MM.1S (cell line): ENCODE results near the gene RGS11.

Experiments
- DNase-seq: peaks from one replicate; pipeline ENCODE4 v3.0.0-alpha.2; 2015
- H2AFZ ChIP-seq: fragments of 300-600 bp; sonication (generic); 2 replicates; pipeline ENCODE4 v1.6.0; 2016; ENCODE audit warnings: antibody characterized with exemption, low read length
- H3F3A ChIP-seq: fragments of 300-600 bp; sonication (generic); 2 replicates; pipeline ENCODE4 v1.6.1; 2016; ENCODE audit warnings: mild to moderate bottlenecking, antibody characterized with exemption, low read length, moderate library complexity, mixed read lengths; ENCODE audit not compliant: insufficient read depth
- H3K27ac ChIP-seq: fragments of 300-600 bp; sonication (generic); 2 replicates; pipeline ENCODE4 v1.5.1; 2016; ENCODE audit warnings: mild to moderate bottlenecking, low read length
- H3K27me3 ChIP-seq: fragments of 300-600 bp; sonication (generic); replicated peaks from 2 replicates; pipeline ENCODE4 v1.6.0; 2016; ENCODE audit warnings: low read length; ENCODE audit not compliant: insufficient read depth
- H3K36me3 ChIP-seq: fragments of 300-600 bp; sonication (generic); replicated peaks from 2 replicates; pipeline ENCODE4 v1.6.1; 2016; ENCODE audit warnings: mild to moderate bottlenecking, low read length, mixed read lengths; ENCODE audit not compliant: insufficient read depth
- H3K4me1 ChIP-seq: fragments of 300-600 bp; sonication (generic); 2 replicates; pipeline ENCODE4 v1.6.1; 2016; ENCODE audit warnings: low read length, mixed read lengths
- H3K4me2 ChIP-seq: fragments of 300-600 bp; sonication (generic); 2 replicates; pipeline ENCODE4 v1.6.0; 2016; ENCODE audit warnings: low read depth, low read length
- H3K4me3 ChIP-seq: fragments of 300-600 bp; sonication (generic); 2 replicates; pipeline ENCODE4 v1.5.1; 2016; ENCODE audit warnings: low read length, mixed read lengths
- H3K79me2 ChIP-seq: fragments of 300-600 bp; sonication (generic); 2 replicates; pipeline ENCODE4 v1.6.1; 2016; ENCODE audit warnings: mixed run types, low read length, mixed read lengths
- H3K9ac ChIP-seq: fragments of 300-600 bp; sonication (generic); 2 replicates; pipeline ENCODE4 v1.6.1; 2016; ENCODE audit warnings: low read length, mixed read lengths
- H3K9me2 ChIP-seq: fragments of 300-600 bp; sonication (generic); replicated peaks from 2 replicates; pipeline ENCODE4 v1.6.1; 2016; ENCODE audit warnings: mild to moderate bottlenecking, low read length, mixed read lengths; ENCODE audit not compliant: insufficient read depth
- H3K9me3 ChIP-seq: fragments of 300-600 bp; sonication (generic); replicated peaks from 2 replicates; pipeline ENCODE4 v1.6.1; 2016; ENCODE audit warnings: mild to moderate bottlenecking, low read length, mixed read lengths; ENCODE audit not compliant: insufficient read depth
- H4K20me1 ChIP-seq: fragments of 300-600 bp; sonication (generic); 2 replicates; pipeline ENCODE4 v1.6.1; 2016; ENCODE audit warnings: mild to moderate bottlenecking, low read length, moderate library complexity, mixed read lengths; ENCODE audit not compliant: insufficient read depth
- CTCF ChIP-seq: fragments of 300-600 bp; sonication (generic); IDR thresholded peaks from 2 replicates; pipeline ENCODE4 v1.5.1; 2016; ENCODE audit warnings: antibody characterized with exemption, low read length, mixed read lengths
- EZH2 ChIP-seq: fragments of 300-600 bp; sonication (generic); optimal IDR thresholded peaks from 2 replicates; pipeline ENCODE3; 2017; ENCODE audit warnings: low read depth, mild to moderate bottlenecking, antibody characterized with exemption, low read length, mixed read lengths
- EZH2phosphoT487 ChIP-seq: fragments of 300-600 bp; sonication (generic); IDR thresholded peaks from 2 replicates; pipeline ENCODE4 v1.6.1; 2018; ENCODE audit warnings: antibody characterized with exemption, low read length

RGS11 gene

GRCh38 chr16:253833-254232, 21.9 kb downstream of the RGS11 start:
- no peaks in the 10 kb centered on the region for H3K9me2 ChIP-seq
- no peak overlapping the region for H3K4me3 ChIP-seq
- no peak for DNase-seq
- no peaks in the 10 kb centered on the region for H3K79me2 ChIP-seq
- no peaks in the 10 kb centered on the region for H3K27me3 ChIP-seq
- no peak overlapping the region for H2AFZ ChIP-seq
- H3K27ac ChIP-seq, result no peak overlapping the region
- no peak overlapping the region for H3K4me2 ChIP-seq
- TF ChIP-seq EZH2phosphoT487, result no peak
- no peak for TF ChIP-seq EZH2
- TF ChIP-seq CTCF, result no peak
- no peak overlapping the region for H3K9ac ChIP-seq
- H3K36me3 ChIP-seq, result no peaks in the 10 kb centered on the region
- no peaks in the 10 kb centered on the region for H3K9me3 ChIP-seq
- no peaks in the 10 kb centered on the region for H4K20me1 ChIP-seq
- no peaks in the 10 kb centered on the region for H3F3A ChIP-seq
- H3K4me1 ChIP-seq, result no peaks in the 10 kb centered on the region

GRCh38 chr16:252366-253337, 23.1 kb downstream of the RGS11 start:
- Histone ChIP-seq H4K20me1 (no peaks in the 10 kb centered on the region), H3K27me3 (no peaks in the 10 kb centered on the region), H3K4me3 (no peak overlapping the region), H2AFZ (no peak overlapping the region), H3K79me2 (no peaks in the 10 kb centered on the region), H3K4me2 (no peak overlapping the region), H3K27ac (no peak overlapping the region), H3F3A (no peaks in the 10 kb centered on the region), H3K9me3 (no peaks in the 10 kb centered on the region), H3K9ac (no peak overlapping the region), H3K9me2 (no peaks in the 10 kb centered on the region), H3K4me1 (no peaks in the 10 kb centered on the region), H3K36me3 (no peaks in the 10 kb centered on the region)
- TF ChIP-seq CTCF, result no peak
- no peak for TF ChIP-seq EZH2phosphoT487
- TF ChIP-seq EZH2, result no peak
- DNase-seq, result no peak

GRCh38 chr16:249431-249830, 26.3 kb downstream of the RGS11 start:
- Histone ChIP-seq H3K9ac (no peak overlapping the region), H4K20me1 (no peaks in the 10 kb centered on the region), H3K27ac (no peak overlapping the region), H3K27me3 (no peaks in the 10 kb centered on the region), H2AFZ (no peak overlapping the region), H3K36me3 (no peaks in the 10 kb centered on the region), H3K4me2 (no peak overlapping the region), H3K9me2 (no peaks in the 10 kb centered on the region), H3F3A (no peaks in the 10 kb centered on the region), H3K9me3 (no peaks in the 10 kb centered on the region), H3K4me3 (no peak overlapping the region), H3K79me2 (no peaks in the 10 kb centered on the region), H3K4me1 (no peaks in the 10 kb centered on the region)
- DNase-seq, result no peak
- TF ChIP-seq EZH2, result no peak
- no peak for TF ChIP-seq EZH2phosphoT487
- TF ChIP-seq CTCF, result no peak
